ENCODE data around the gene NFIC. TPM values are rescaled to one million over a fixed set of nuclear protein-coding genes. Genes with fewer than 3 reads are reported as not detected.
"Not testable (repeated sequence)": the region's sequence is repeated elsewhere in the genome, so short reads cannot be mapped to it uniquely, and the experiment has no call there.

The NFIC gene
- polyA plus RNA-seq, 3 donors: 25.2 to 26.2 (median 26.2) TPM

DNA sequence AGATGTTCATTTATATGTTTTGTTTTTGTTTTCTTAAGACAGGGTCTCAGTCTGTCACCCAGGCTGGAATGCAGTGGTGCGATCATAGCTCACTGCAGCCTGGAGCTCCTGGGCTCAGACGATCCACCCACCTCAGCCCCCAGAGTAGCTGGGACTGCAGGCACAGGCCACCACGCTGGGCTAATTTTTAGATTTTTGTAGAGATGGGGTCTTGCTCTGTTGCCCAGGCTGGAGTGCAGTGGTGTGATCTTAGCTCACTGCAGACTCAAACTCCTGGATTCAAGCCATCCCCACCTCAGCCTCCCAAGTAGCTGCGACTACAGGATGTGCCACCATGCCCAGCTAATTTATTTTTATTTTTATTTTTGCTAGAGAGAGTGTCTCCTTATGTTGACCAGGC is 45.7 kb downstream of the NFIC start:
- no peak for DNase-seq

DNA sequence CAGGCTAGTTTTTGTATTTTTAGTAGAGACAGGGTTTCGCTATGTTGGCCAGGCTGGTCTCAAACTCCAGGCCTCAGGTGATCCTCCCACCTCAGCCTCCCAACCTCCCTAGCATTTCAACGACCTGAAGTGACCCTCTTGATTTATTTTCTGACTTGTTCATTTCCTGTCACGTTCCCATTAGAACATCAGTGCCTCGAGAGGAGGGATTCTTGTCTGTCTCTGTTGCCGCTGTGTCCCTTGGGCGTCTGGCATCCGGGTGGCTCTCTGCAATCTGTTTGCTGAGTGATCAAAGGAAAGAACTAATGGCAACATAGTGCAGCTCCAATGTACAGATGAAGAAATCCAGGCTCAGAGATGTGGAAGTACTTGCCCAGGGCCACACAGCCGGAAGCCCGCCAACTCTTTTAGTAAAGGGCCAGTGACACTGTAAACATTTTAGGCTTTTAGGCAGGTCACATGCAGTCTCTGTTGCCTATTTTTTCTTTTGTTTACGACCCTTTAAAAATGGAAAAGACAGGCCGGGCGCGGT is 47.5 kb downstream of the NFIC start:
- DNase-seq: no peak

DNA sequence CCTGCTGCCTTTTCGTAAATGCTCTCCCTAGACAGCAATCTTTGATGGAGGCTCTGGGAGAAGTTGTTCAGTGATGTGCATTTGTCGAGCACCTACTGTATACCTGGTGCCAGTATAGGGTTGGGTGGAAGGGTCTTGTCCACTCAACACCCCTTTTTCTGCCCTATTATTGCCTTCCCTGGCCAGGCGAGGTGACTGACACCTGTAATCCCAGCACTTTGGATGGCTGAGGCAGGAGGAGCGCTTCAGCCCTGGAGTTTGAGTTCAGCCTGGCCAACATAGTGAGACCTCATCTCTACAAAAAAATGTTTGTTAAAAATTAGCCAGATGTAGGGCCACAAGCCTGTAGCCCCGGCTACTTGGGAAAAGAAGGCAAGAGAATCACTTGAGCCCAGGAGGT is 49.3 kb downstream of the NFIC start:
- no peak for DNase-seq

DNA sequence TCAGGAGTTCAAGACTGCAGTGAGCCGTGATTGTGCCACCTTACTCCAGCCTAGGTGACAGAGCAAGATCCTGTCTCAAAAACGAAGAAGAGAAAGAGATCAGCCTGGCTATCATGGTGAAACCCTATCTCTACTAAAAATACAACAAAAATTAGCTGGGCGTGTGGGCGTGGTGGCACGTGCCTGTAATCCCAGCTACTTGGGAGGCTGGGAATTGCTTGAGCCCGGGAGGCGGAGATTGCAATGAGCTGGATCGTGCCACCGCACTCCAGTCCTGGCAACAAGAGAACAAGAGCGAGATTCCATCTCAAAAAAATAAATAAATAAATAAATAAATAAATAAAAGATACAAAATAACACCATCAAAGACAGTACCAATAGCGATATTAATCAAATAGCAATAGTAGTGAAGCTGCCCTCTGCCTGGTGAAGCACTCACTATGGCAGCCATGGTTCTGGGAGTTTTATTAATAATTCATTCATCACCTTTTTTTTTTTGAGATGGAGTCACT is 53.9 kb downstream of the NFIC start:
- DNase-seq: no peak

DNA sequence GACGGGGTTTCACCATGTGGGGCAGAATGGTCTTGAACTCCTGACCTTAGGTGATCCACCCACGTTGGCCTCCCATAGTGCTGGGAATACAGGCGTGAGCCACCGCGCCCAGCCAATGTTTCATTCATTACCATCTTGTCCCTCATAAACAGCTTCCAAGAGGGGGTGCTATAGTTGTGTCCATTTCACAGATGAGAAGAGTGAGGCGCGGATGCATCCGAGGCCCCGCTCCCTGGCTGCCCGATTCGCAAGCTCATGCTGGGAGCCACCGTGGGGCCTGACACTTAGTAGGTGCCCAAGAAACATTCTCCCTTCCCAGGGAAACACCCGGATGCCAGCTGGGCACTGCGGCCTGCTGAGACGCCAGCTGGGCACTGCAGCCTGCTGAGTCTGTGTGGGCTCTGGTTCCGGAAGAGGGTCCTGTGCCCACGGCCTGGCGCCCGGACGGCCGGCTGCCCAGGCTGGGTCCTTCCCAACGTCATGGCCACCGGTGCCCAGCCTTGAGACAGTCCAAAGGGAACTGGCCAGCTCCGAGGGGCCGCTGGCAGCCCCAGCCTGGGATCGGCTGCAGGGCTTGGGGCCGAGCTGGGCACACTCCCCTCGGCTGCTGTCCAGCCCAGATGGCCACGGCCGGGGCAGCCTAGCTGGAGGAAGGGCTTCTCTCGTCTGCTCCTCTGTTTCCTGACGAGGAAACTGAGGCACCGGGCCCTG is 54.7 kb downstream of the NFIC start:
- DNase-seq: no peak

DNA sequence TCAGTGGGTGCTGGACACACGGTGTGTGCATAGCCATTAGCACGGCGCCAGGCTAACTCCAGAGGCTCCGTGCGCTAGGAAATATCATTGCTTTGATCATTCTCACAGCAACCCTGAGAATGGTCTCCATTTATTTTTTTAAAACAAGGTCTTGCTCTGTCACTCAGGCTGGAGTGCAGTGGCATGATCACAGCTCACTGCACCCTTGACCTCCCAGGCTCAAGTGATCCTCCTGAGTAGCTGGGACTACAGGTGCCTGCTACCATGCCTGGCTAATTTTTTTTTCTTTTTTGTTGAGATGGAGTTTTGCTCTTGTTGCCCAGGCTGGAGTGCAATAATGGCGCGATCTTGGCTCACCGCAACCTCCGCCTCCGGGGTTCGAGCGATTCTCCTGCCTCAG is 55.3 kb downstream of the NFIC start:
- DNase-seq: not testable (repeated sequence)

DNA sequence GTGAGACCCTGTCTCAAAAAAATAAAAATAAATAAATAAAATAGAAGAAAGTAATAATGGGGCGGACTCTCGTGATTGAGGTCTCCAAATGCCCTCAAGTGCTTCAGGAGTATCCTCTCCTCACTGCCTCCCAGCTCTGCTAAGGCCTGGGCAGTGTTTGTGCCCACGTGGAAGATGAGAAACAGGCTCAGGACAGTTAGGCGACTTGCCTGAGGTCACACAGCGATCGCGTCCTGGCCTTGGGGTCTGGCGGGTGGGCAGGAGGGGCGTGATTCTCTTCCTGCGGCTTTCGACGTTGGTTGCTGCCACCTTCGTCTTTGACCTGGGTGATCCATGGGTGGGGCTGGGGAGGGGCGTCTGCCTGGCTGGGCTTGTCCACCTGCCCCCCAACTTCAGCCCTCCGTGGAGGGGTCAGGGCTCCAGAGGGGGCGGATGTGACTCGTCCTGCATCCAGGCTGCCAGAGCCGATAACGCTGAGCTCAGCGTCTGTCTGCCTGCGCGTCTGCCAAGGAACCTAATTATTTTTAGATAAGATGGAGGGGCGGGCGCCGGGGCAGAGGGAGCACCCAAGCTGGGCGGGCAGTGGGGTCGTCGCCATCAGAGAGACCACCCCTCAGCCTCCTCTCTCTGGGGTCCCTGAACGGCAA is 56.9 kb downstream of the NFIC start:
- DNase-seq: no peak

DNA sequence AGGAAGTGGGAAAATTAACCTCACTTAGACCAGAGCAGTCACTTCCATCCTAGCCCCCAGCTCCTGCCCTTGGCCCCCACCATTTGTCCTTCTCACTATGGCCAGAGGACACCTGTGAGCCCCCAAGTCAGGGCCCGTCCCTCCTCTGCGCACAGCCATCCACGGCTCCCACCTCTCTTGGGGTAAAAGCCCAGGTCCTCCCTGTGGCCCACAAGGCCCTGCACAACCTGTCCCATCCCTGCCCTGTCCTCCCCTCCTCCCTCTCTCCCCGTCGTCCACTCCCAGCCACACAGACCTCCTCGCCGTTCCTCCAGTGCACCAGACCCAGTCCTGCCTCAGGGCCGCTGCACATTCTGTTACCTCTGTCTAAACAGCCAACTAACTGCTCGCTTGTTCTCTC is 60.0 kb downstream of the NFIC start:
- DNase-seq: no peak

DNA sequence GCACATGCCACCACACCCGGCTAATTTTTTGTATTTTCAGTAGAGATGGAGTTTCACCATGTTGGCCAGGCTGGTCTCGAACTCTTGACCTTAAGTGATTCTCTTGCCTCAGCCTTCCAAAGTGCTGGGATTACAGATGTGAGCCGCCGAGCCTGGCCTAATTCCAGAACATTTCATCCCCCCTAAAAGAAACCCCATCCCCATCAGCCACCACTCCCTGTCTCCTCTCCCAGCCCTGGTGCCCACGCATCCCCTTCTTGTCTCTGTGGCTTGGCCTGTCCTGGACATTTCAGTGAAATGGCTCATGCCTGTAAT is 63.9 kb downstream of the NFIC start:
- DNase-seq: not testable (repeated sequence)

DNA sequence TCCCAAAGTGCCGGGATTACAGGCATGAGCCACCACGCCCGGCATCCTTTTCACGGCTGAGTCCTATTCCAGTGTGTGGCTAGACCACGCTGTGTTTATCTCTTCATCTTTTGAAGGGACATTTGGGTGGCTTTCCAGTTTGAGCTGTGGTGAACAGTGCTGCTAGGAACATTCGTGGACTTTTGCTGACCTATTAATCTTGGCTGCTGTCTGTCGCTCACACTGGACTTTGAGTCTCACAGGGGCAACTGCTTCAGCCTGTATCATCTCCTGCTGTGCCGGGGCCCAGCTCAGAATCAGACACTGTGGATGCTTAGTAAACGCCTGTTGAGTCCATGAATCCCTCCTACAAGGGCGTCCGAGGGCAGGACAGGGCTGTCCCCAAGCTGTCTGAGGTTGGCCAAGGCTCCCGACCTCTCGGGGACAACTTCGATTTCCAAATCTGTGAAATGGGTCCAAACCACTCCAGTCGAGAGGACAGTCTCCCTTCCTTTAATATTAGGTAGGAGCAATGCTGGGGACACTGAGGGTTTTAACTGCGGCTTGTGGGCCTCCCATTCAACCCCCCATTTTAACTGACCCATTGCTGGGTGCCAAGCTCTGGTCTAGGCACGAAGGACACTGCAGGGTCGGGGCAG is 65.5 kb downstream of the NFIC start:
- DNase-seq: no peak

DNA sequence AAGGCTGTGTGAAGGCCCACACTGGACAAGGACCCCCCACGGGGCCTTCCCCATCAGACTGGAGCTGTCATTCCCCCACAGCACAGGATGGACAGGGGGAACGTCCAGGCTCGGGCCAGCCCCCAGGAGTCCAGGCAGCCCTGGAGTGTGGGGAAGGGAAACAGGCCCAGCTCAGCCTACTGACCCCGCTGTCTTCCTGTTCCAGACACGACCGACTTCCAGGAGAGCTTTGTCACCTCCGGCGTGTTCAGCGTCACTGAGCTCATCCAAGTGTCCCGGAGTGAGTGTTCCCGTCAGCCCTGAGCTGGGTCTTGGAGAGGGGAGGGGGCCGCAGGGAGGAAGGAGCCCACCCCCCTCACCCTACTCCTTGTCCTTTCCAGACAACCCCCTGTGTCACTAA is 66.9 kb downstream of the NFIC start:
- no peak for DNase-seq

DNA sequence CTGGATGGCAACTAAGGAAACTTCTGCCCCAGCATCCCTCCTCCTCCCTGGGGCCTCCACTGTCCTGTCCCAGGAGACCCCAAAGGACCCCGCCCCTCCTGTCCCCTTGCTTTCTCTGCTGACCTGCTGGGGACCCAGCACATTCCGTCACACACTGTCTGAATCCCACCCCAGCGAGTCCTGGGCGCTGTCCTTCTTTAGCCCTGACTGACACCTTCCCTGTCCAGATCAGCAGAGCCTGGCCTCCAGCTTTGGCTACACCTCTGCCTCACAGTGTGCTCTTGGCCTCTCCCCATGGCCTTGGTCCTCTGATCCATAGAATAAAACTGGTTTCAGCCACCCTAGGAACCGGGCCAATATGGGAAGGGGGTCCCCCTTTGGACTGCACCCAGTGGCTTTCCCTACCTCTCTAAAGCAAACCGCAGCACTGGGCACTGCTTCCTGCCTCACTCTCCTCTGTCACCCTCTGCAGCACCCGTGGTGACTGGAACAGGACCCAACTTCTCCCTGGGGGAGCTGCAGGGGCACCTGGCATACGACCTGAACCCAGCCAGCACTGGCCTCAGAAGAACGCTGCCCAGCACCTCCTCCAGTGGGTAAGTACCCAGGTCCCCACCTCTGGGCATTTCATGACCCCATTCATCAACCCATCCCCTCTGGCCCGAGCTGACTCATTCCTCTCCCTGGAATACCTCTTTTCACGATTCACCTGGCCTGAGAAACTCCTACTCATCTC is 67.6 kb downstream of the NFIC start:
- DNase-seq: no peak

DNA sequence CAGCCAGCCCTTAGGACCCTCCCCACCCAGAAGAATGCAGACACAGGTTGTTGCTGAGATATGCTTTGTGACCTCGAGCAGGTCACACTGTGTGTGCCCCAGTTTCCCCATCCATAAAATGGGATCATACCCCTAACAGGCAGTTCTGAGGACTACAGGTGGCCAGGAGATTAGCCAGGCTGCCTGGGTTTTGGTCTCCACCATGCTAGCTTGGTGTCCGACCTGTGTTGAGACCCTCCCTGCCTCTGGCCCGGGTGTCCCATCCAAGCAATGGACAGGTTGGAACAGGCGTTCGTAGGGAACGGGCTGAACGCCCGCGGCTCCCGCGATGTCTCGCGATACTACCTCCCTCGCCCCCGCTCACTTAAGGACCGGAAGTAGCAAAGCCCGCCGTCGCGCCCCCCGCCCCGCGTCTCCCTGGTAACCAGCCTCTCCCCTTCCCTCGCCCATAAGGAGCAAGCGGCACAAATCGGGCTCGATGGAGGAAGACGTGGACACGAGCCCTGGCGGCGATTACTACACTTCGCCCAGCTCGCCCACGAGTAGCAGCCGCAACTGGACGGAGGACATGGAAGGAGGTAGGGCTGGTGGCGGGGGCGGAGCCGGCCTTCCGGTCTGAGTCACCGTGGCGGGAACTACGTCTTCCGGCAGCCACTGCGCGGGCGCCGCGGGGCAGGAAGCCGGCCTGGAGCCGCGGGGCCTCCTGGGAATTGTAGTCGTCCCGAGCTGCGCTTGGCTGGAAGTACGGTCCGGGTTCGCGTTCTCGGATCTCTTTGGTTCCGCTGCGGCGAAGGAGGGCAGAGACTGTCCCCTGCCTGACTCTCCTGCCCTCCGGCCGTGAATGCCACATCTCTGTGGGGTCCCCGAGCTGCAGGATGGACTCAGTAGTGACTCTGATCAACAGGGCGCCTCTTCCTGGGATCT is 68.5 kb downstream of the NFIC start:
- peak; percentile 95 for DNase-seq

DNA sequence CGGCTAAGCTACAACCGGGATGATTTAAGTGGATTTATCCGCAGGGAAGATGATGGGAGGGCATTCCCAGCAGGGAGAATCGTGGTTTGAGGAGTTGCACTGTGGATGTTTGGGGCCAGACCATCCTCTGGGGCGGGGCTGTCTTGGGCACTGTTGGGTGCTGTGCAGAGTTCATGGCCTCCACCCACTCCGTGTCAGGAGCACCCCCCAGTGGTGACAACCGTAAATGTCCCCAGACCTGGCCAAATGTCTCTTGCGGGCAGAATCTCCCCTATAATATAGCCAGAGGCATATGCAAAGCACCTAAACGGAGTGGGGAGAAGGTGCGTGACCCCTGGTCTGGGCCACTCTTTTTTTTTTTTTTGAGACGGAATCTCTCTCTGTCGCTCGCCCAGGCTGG is 73.7 kb downstream of the NFIC start:
- DNase-seq: no peak

DNA sequence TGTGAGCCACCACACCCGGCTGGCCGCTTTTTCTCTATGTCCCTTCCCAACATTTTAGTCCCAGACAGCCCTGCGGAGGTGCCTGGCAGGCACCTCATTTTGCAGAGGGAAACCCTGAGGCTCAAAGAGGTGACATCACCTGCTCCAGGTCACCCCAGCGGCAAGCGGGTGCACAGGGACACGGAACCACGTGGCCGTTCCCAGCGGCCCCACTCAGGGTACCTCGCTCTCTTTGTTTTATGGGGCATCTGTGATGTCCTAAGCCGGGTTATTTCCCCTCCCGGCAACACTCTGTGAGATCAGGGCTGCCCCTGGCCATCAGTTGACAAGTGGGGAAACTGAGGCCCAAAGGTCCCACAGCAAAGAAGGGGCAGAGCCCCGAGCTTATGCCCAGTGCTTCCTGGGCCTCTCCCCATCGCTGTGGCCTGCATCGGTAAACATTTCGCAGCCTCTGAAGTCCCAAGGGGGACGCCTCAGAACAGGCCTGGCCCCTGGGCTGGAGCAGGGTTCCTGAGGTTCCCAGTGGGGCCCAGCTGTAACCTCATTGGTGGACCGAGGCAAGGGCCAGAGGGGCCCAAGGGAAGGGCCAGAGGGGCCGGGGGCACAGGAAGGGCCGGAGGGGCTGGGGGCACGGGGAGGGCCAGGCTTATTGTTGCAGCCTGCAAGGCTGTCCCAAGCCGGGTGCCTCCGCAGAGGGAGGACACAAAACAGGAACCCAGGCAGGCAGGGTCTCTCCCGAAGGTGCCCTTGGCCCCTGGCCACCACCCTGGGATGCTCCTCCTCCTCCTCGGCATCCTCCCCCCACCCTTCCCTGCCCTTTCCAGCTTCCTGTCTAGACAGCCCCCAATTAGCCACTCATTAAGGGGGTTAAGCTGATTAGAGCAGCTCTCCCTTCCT is 75.0 kb downstream of the NFIC start:
- no peak for DNase-seq

DNA sequence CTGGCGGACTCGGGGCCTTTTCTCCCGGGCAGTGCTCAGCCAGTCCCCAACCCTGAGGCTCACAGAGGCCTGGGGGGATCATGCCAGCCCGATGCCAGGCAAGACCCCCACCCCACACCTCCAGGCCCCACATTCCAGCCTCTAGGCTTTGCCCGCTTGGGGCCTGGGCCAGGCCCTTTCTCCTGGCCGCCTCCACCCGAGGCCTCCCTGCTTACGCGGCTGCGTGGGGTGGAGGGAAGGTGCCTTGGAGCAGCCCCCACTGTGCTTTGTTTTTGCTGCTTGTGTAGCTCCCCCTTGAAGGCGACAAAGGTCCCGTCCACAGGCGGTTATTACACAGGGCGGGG is 75.6 kb downstream of the NFIC start:
- no peak for DNase-seq

DNA sequence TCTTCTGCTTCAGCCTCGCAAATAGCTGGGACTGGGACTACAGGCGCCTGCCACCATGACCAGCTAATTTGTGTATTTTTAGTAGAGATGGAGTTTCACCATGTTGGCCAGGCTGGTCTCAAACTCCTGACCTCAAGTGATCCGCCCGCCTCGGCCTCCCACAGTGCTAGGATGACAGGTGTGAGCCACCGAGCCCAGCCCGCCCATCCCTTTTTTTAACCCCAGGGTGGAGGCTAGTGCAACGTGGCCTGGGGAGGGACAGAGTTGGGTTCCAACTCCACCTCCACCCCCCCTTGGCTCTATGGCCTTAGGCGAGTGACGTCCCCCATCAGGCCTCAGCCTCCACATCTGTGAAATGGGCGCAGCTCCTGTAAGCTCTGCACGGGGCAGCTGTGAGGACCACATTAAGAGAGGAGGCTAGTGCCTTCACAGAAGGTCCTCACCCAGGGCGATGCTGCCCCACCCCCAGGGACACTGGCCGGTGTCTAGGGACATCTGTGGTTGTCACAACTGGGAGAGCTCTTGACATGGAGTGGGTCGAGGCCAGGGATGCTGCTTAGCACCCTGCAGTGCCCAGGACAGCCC is 76.2 kb downstream of the NFIC start:
- no peak for DNase-seq

DNA sequence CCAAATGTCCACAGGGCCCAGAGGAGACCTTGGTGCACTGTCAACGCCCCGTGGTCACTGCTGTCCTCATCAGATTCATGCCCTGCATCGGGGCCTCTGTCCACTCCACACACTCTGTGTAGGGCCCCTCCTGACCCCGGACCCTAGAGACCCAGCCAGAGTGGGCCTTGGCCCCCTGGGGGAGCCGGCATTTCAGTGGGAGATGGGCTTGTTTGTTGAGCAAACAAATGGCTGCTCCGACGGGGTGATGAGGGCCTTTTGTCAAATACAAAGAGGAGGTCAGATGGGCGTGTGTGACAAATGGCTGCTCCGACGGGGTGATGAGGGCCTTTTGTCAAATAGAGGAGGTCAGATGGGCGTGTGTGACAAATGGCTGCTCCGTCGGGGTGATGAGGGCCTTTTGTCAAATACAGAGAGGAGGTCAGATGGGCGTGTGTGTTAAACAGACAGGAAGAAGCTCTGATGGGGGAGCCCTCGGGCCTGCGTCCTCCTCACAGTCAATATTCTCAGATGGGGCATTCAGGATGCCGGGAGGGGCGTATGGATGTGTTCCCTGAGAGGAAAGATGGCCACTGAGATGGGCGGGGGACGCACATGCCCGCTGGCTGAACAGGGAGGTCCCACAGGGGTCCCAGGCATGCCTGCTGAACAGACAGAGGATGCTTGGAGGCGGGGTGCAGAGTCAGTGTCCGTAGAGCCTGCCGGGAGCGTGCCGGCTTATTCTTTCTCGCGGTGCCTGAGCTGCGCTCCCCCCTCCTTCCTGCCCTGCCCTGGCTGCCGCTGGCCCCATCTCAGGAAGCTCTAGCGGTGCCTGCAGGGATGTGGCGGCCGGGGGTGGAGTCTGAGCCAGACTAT is 77.7 kb downstream of the NFIC start:
- DNase-seq: no peak

DNA sequence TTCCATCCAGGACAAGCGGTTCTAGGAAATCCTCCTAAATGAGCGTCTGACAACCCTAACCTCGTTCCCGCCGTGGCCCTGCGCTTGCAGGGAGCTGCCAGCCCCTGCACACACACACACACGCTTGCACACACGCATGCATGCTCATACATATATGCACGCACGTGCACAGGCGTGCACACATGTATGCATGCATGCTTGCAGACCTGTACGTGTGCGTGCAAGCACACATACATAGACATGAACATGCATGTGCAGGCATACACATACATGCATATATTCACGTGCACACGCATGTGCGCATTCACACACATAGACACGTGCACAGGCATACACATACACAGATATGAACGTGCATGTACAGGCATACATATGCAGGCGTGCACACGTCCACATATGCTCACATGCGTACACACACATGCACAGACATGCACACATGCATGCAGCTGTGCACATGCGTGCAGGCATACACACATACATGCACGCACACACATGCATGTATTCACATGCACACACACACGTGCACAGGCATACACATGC is 78.4 kb downstream of the NFIC start:
- DNase-seq: no peak
